Measurements from ENCODE around the gene TIMM8B. TPM values are rescaled to one million over a fixed set of nuclear protein-coding genes. Genes with fewer than 3 reads are reported as not detected.

Gene TIMM8B
- total and polyA plus RNA-seq, 5 donors: 88.8 to 167 (median 92.2) TPM

GRCh38 chr11:112042161-112042960 lies 44.2 kb downstream of the TIMM8B start:
- H3K4me3 ChIP-seq (ENCODE audit: low read length): no peak overlapping the region
- intact Hi-C loops (cut with DNase I): no loop called here
- no peaks in the 10 kb centered on the region for H3K27me3 ChIP-seq (ENCODE audit: control insufficient read depth, insufficient read depth)
- 62% methylated on average over 6 of the region's 6 CpGs for WGBS
- H3K4me1 ChIP-seq (ENCODE audit: control insufficient read depth, insufficient read depth, low read length): no peaks in the 10 kb centered on the region
- no peak for ATAC-seq
- H3K27ac ChIP-seq (ENCODE audit: low read length): no peak overlapping the region
- no peaks in the 10 kb centered on the region for H3K9me3 ChIP-seq (ENCODE audit: control insufficient read depth, low read length)
- no peak for DNase-seq

- Histone ChIP-seq H3K4me3 (ENCODE audit: low read length) (no peak overlapping the region), H3K4me1 (ENCODE audit: control insufficient read depth, insufficient read depth, low read length) (no peaks in the 10 kb centered on the region), H3K27me3 (ENCODE audit: control insufficient read depth, insufficient read depth) (no peaks in the 10 kb centered on the region), H3K9me3 (ENCODE audit: control insufficient read depth, low read length) (no peaks in the 10 kb centered on the region), H3K27ac (ENCODE audit: low read length) (no peak overlapping the region)
- no peak for DNase-seq
- intact Hi-C loops (cut with DNase I): no loop called here
- no peak for ATAC-seq
These were observed 49.0 kb downstream of the TIMM8B start for GRCh38 chr11:112037527-112037926.

Other genes starting within 250 kb of the TIMM8B start
- 10 to 100 TPM; 17.0 to 84.9 (median 23.8) TPM for gene ALG9, start 215.2 kb downstream of the TIMM8B start, total RNA-seq
- gene ALG9, start 215.2 kb downstream of the TIMM8B start, polyA plus RNA-seq: 16.3 TPM
- 1 to 10 TPM; 1.6 to 1.7 (median 1.6) TPM for gene FDXACB1, start 207.6 kb downstream of the TIMM8B start, total RNA-seq
- 1.1 TPM for gene FDXACB1, start 207.6 kb downstream of the TIMM8B start, polyA plus RNA-seq
- 10 to 100 TPM; 22.8 to 51.1 (median 32.0) TPM for gene CFAP68, start 207.2 kb downstream of the TIMM8B start, total RNA-seq
- 51.5 TPM for gene CFAP68, start 207.2 kb downstream of the TIMM8B start, polyA plus RNA-seq
- 1,000 to 10,000 TPM; 4,923 to 5,929 (median 5,581) TPM for gene CRYAB, start 175.0 kb downstream of the TIMM8B start, total RNA-seq
- gene CRYAB, start 175.0 kb downstream of the TIMM8B start, polyA plus RNA-seq: 9,689 TPM
- gene HSPB2, start 174.0 kb downstream of the TIMM8B start, total RNA-seq: 100 to 1,000 TPM in 1 of 4 donors, 10 to 100 TPM in 3; 38.0 to 103 (median 69.2) TPM
- 106 TPM for gene HSPB2, start 174.0 kb downstream of the TIMM8B start, polyA plus RNA-seq
- gene C11orf52, start 167.8 kb downstream of the TIMM8B start, total RNA-seq: 1 to 10 TPM; 2.2 to 5.5 (median 2.6) TPM
- gene C11orf52, start 167.8 kb downstream of the TIMM8B start, polyA plus RNA-seq: 4.1 TPM
- 10 to 100 TPM; 23.1 to 34.8 (median 26.3) TPM for gene DIXDC1, start 149.4 kb downstream of the TIMM8B start, total RNA-seq
- gene DIXDC1, start 149.4 kb downstream of the TIMM8B start, polyA plus RNA-seq: 9.1 TPM
- 100 to 1,000 TPM in 2 of 4 donors, 10 to 100 TPM in 2; 91.4 to 117 (median 102) TPM for gene DLAT, start 61.3 kb downstream of the TIMM8B start, total RNA-seq
- 53.7 TPM for gene DLAT, start 61.3 kb downstream of the TIMM8B start, polyA plus RNA-seq
- 1 to 10 TPM; 1.2 to 1.8 (median 1.6) TPM for gene PIH1D2, start 12.7 kb downstream of the TIMM8B start, total RNA-seq
- gene PIH1D2, start 12.7 kb downstream of the TIMM8B start, polyA plus RNA-seq: 1.8 TPM
- gene NKAPD1, start 12.5 kb downstream of the TIMM8B start, total RNA-seq: 1 to 10 TPM; 8.0 to 9.8 (median 8.3) TPM
- gene NKAPD1, start 12.5 kb downstream of the TIMM8B start, polyA plus RNA-seq: 5.0 TPM
- gene SDHD, start 117 bp upstream of the TIMM8B start, total RNA-seq: 100 to 1,000 TPM; 137 to 205 (median 167) TPM
- 258 TPM for gene SDHD, start 117 bp upstream of the TIMM8B start, polyA plus RNA-seq
- gene IL18, start 77.3 kb upstream of the TIMM8B start, total RNA-seq: 1 to 10 TPM; 2.9 to 4.9 (median 4.5) TPM
- gene IL18, start 77.3 kb upstream of the TIMM8B start, polyA plus RNA-seq: 3.1 TPM
- 1 to 10 TPM in 1 of 4 donors, not detected in 3; 1.1 TPM for gene TEX12, start 80.6 kb upstream of the TIMM8B start, total RNA-seq
- 0.20 TPM for gene TEX12, start 80.6 kb upstream of the TIMM8B start, polyA plus RNA-seq
- 100 to 1,000 TPM in 2 of 4 donors, 10 to 100 TPM in 2; 78.3 to 147 (median 96.8) TPM for gene BCO2, start 88.8 kb upstream of the TIMM8B start, total RNA-seq
- 70.8 TPM for gene BCO2, start 88.8 kb upstream of the TIMM8B start, polyA plus RNA-seq
- gene PTS, start 139.7 kb upstream of the TIMM8B start, total RNA-seq: 10 to 100 TPM; 22.9 to 28.3 (median 26.7) TPM
- 40.7 TPM for gene PTS, start 139.7 kb upstream of the TIMM8B start, polyA plus RNA-seq
- not detected for gene PLET1, start 174.1 kb upstream of the TIMM8B start, total RNA-seq
- not detected for gene PLET1, start 174.1 kb upstream of the TIMM8B start, polyA plus RNA-seq